H1 (cell line): ENCODE measurements around the gene SESN2. TPM values are rescaled to one million over a fixed set of nuclear protein-coding genes. Genes with fewer than 3 reads are reported as not detected.

Experiments used
- CTCF ChIA-PET: fragments of 300-600 bp; sonication (Branson Sonifier 250); formaldehyde crosslinking; loops from one replicate; lab custom pipeline; 2021; ENCODE audit not compliant: partially characterized antibody; lab: Charles Lee
- POLR2A ChIA-PET: fragments of 300-600 bp; sonication (Branson Sonifier 250); formaldehyde crosslinking; loops from one replicate; lab custom pipeline; 2021; ENCODE audit warnings: inconsistent platforms; ENCODE audit not compliant: partially characterized antibody; lab: Charles Lee
- DNase-seq, 2 experiments: peaks; one replicate each; pipeline versions ENCODE4 v3.0.0 to v3.0.0-alpha.2; 2010 to 2022; ENCODE audit warnings: low spot score in 2 of 2, low read depth in 1 of 2, mixed read lengths in 1 of 2
- FAIRE-seq: peaks from 2 replicates; lab custom pipeline; 2011; peaks lifted over from hg19 to GRCh38; lab: Jason Lieb, UNC
- H2AFZ ChIP-seq: 2 replicates; pipeline ENCODE4 v1.8.1; 2012; ENCODE audit warnings: low read length, inconsistent platforms
- H2AK5ac ChIP-seq: 2 replicates; pipeline ENCODE4 v1.6.1; 2013; ENCODE audit warnings: low read depth, low read length
- H2BK120ac ChIP-seq: replicated peaks from 2 replicates; pipeline ENCODE3; 2013; ENCODE audit warnings: low read depth, low read length, inconsistent platforms
- H2BK12ac ChIP-seq: 2 replicates; pipeline ENCODE4 v1.6.1; 2013; ENCODE audit warnings: low read depth, low read length
- H2BK15ac ChIP-seq: 2 replicates; pipeline ENCODE4 v1.6.1; 2013; ENCODE audit warnings: low read length
- H2BK20ac ChIP-seq: 2 replicates; pipeline ENCODE4 v1.6.1; 2013; ENCODE audit warnings: low read length
- H2BK5ac ChIP-seq: 2 replicates; pipeline ENCODE4 v1.6.1; 2013; ENCODE audit warnings: low read depth, low read length
- H3K14ac ChIP-seq: 2 replicates; pipeline ENCODE4 v1.6.1; 2013; ENCODE audit warnings: inconsistent platforms; ENCODE audit not compliant: insufficient read length
- H3K18ac ChIP-seq: 2 replicates; pipeline ENCODE4 v1.6.1; 2013; ENCODE audit warnings: low read length; ENCODE audit errors: extremely low read depth
- H3K23ac ChIP-seq: 2 replicates; pipeline ENCODE4 v1.6.1; 2013; ENCODE audit warnings: inconsistent platforms; ENCODE audit not compliant: insufficient read length
- H3K23me2 ChIP-seq: 2 replicates; pipeline ENCODE4 v1.6.1; 2013; ENCODE audit warnings: low read depth, low read length
- H3K27ac ChIP-seq: 2 replicates; pipeline ENCODE4 v1.6.1; 2011; ENCODE audit warnings: low read depth, low read length, inconsistent platforms
- H3K27me3 ChIP-seq, 4 experiments: replicated peaks in 1 of 4; 1 replicate in 1 of 4; 2 replicates in 3 of 4; pipeline versions ENCODE4 v1.6.1 to v1.8.1; 2011 to 2013; ENCODE audit warnings: low read length in 3 of 4, mild to moderate bottlenecking in 3 of 4, inconsistent platforms in 2 of 4, mixed read lengths in 2 of 4, moderate library complexity in 1 of 4; ENCODE audit not compliant: control insufficient read depth in 3 of 4, insufficient read depth in 3 of 4; ENCODE audit errors: extremely low read depth in 1 of 4
- H3K36me3 ChIP-seq, 4 experiments: 2 replicates each; pipeline versions ENCODE4 v1.6.1 to v1.8.1; 2011 to 2013; ENCODE audit warnings: mild to moderate bottlenecking in 4 of 4, low read length in 3 of 4, moderate library complexity in 2 of 4, control low read depth in 1 of 4, inconsistent platforms in 1 of 4; ENCODE audit not compliant: insufficient read depth in 4 of 4, control insufficient read depth in 2 of 4
- H3K4ac ChIP-seq: replicated peaks from 2 replicates; pipeline ENCODE3; 2013; ENCODE audit warnings: low read length, low read depth, mixed read lengths, inconsistent platforms; ENCODE audit not compliant: insufficient read length
- H3K4me1 ChIP-seq, 4 experiments: replicated peaks in 1 of 4; 1 replicate in 1 of 4; 2 replicates in 3 of 4; pipeline versions ENCODE4 v1.6.1 to v1.8.1; 2011 to 2013; ENCODE audit warnings: low read length in 3 of 4, inconsistent platforms in 2 of 4, mixed read lengths in 1 of 4; ENCODE audit not compliant: insufficient read depth in 4 of 4, control insufficient read depth in 3 of 4
- H3K4me2 ChIP-seq, 2 experiments: 2 replicates each; pipeline versions ENCODE4 v1.6.1 to v1.8.1; 2011 to 2013; ENCODE audit warnings: low read depth in 2 of 2, low read length in 2 of 2, control low read depth in 1 of 2, inconsistent platforms in 1 of 2, mild to moderate bottlenecking in 1 of 2; ENCODE audit not compliant: insufficient read depth in 1 of 2
- H3K4me3 ChIP-seq, 4 experiments: fragments of 200-600, 300-600 bp in 1 of 4; sonication (generic), shearing (Covaris generic), sonication (Bioruptor Twin) in 1 of 4; 2 replicates each; pipeline versions ENCODE4 v1.5.1 to v1.8.1; 2011 to 2016; ENCODE audit warnings: low read length in 4 of 4, low read depth in 3 of 4, control low read depth in 2 of 4, inconsistent platforms in 2 of 4, mild to moderate bottlenecking in 2 of 4, mixed read lengths in 1 of 4, moderate library complexity in 1 of 4; ENCODE audit not compliant: insufficient read depth in 2 of 4; ENCODE audit errors: extremely low read depth in 1 of 4
- H3K56ac ChIP-seq: replicated peaks from 2 replicates; pipeline ENCODE3; 2013; ENCODE audit warnings: low read depth, mild to moderate bottlenecking, mixed read lengths, low read length, inconsistent platforms; ENCODE audit not compliant: insufficient read length
- H3K79me1 ChIP-seq: 2 replicates; pipeline ENCODE4 v1.6.1; 2013; ENCODE audit warnings: low read depth, low read length, control low read depth
- H3K79me2 ChIP-seq, 2 experiments: 2 replicates each; pipeline versions ENCODE4 v1.6.1 to v1.8.1; 2012 to 2013; ENCODE audit warnings: low read length in 2 of 2, mild to moderate bottlenecking in 2 of 2, inconsistent platforms in 1 of 2; ENCODE audit not compliant: insufficient read depth in 2 of 2, control insufficient read depth in 1 of 2
- H3K9ac ChIP-seq, 4 experiments: replicated peaks in 1 of 4; 1 replicate in 1 of 4; 2 replicates in 3 of 4; pipeline versions ENCODE4 v1.6.1 to v1.8.1; 2011 to 2013; ENCODE audit warnings: low read depth in 3 of 4, low read length in 3 of 4, control low read depth in 2 of 4, mild to moderate bottlenecking in 2 of 4, moderate library complexity in 2 of 4, inconsistent platforms in 1 of 4; ENCODE audit errors: extremely low read depth in 1 of 4
- H3K9me3 ChIP-seq, 2 experiments: 2 replicates each; pipeline versions ENCODE4 v1.6.1 to v1.8.1; 2012 to 2013; ENCODE audit warnings: mild to moderate bottlenecking in 2 of 2, moderate library complexity in 2 of 2, control low read depth in 1 of 2, inconsistent platforms in 1 of 2, low read depth in 1 of 2, low read length in 1 of 2, mixed read lengths in 1 of 2; ENCODE audit not compliant: insufficient read depth in 2 of 2
- H4K20me1 ChIP-seq, 2 experiments: replicated peaks in 1 of 2; 2 replicates each; pipeline versions ENCODE3 to v1.8.1; 2011 to 2013; ENCODE audit warnings: inconsistent platforms in 2 of 2, low read length in 2 of 2, mild to moderate bottlenecking in 1 of 2; ENCODE audit not compliant: insufficient read depth in 2 of 2, control insufficient read depth in 1 of 2
- H4K5ac ChIP-seq: 2 replicates; pipeline ENCODE4 v1.6.1; 2013; ENCODE audit warnings: low read length, low read depth, mixed read lengths, inconsistent platforms; ENCODE audit not compliant: insufficient read length
- H4K8ac ChIP-seq: 2 replicates; pipeline ENCODE4 v1.8.0; 2013; ENCODE audit warnings: mild to moderate bottlenecking, moderate library complexity, low read length, inconsistent platforms; ENCODE audit not compliant: insufficient read depth; ENCODE audit errors: extremely low read depth
- H4K91ac ChIP-seq: replicated peaks from 2 replicates; pipeline ENCODE3; 2013; ENCODE audit warnings: low read length, mixed read lengths, inconsistent platforms; ENCODE audit not compliant: insufficient read length
- BRCA1 ChIP-seq: IDR thresholded peaks from 2 replicates; pipeline ENCODE4 v1.6.1; 2012; ENCODE audit warnings: low read depth, low read length, improper control_type of control experiment
- CBX8 ChIP-seq: fragments of 300-800, 300-1000 bp; sonication (generic); IDR thresholded peaks from 2 replicates; pipeline ENCODE4 v1.7.1; 2016; ENCODE audit warnings: low read depth, low read length, borderline replicate concordance
- CEBPB ChIP-seq: IDR thresholded peaks from 2 replicates; pipeline ENCODE4 v1.6.1; 2012; ENCODE audit warnings: low read depth, low read length
- CTBP2 ChIP-seq: IDR thresholded peaks from 2 replicates; pipeline ENCODE4 v1.7.0; 2011; ENCODE audit warnings: borderline replicate concordance, mild to moderate bottlenecking, moderate library complexity, mixed read lengths, low read length; ENCODE audit not compliant: insufficient read depth, insufficient read length
- JUN ChIP-seq: IDR thresholded peaks from 2 replicates; pipeline ENCODE4 v1.6.1; 2011; ENCODE audit warnings: low read depth, mild to moderate bottlenecking, improper control_type of control experiment, low read length
- KDM1A ChIP-seq: fragments of 200-600, 300-600 bp; sonication (generic); IDR thresholded peaks from 2 replicates; pipeline ENCODE4 v1.7.1; 2016; ENCODE audit warnings: mild to moderate bottlenecking, low read length, borderline replicate concordance
- MAFK ChIP-seq: IDR thresholded peaks from 2 replicates; pipeline ENCODE4 v1.6.1; 2012; ENCODE audit warnings: low read depth, mild to moderate bottlenecking, improper control_type of control experiment, low read length
- RBBP5 ChIP-seq: IDR thresholded peaks from 2 replicates; pipeline ENCODE4 v1.7.1; 2012; ENCODE audit warnings: low read depth, mild to moderate bottlenecking, inconsistent platforms, low read length, moderate library complexity, borderline replicate concordance
- RNF2 ChIP-seq: fragments of 200-900, 300-1000 bp; sonication (generic); IDR thresholded peaks from 2 replicates; pipeline ENCODE4 v1.7.1; 2016; ENCODE audit warnings: borderline replicate concordance, low read depth, mild to moderate bottlenecking, antibody characterized with exemption, low read length; ENCODE audit not compliant: poor library complexity, severe bottlenecking; ENCODE audit errors: missing control alignments
- RXRA ChIP-seq: IDR thresholded peaks from 2 replicates; pipeline ENCODE4 v1.6.1; 2011; ENCODE audit warnings: low read depth, mild to moderate bottlenecking, low read length, moderate library complexity; ENCODE audit not compliant: insufficient read depth
- SIRT6 ChIP-seq: IDR thresholded peaks from one replicate; pipeline ENCODE4 v1.7.1; 2012; ENCODE audit warnings: low read length, inconsistent platforms
- TAF1 ChIP-seq: IDR thresholded peaks from 2 replicates; pipeline ENCODE4 v1.6.1; 2011; ENCODE audit warnings: mild to moderate bottlenecking, low read depth, low read length
- TCF12 ChIP-seq: IDR thresholded peaks from 2 replicates; pipeline ENCODE4 v1.6.1; 2011; ENCODE audit warnings: low read depth, mild to moderate bottlenecking, low read length
- WGBS, 2 experiments: shearing (Covaris generic) in 1 of 2; methylation state at CpG; one replicate each; pipeline versions ENCODE4 v1.1.6 to v1.1.7; 2013 to 2015; ENCODE audit warnings: low lambda C conversion rate in 2 of 2, mixed read lengths in 2 of 2, inconsistent platforms in 1 of 2, low coverage in 1 of 2, missing lambda C conversion rate in 1 of 2; ENCODE audit not compliant: insufficient replicate concordance in 2 of 2, insufficient coverage in 1 of 2, insufficient read length in 1 of 2; ENCODE audit errors: extremely low coverage in 1 of 2, missing lambda C conversion rate in 1 of 2; 5-methylcytosine and 5-hydroxymethylcytosine counted together
- polyA plus RNA-seq, 7 experiments: library from polyadenylated mRNA; depleted of rRNA in 3 of 7; stranded (reverse) in 5 of 7; unstranded in 2 of 7; fragments of >200 nt in 5 of 7; fragments of 200-250 nt in 2 of 7; gene quantifications; 1 replicate in 5 of 7; 2 replicates in 1 of 7; 4 replicates in 1 of 7; pipeline versions ENCODE4 v1.2.1 to v1.2.3, GENCODE V29; 2011 to 2013; ENCODE audit warnings: missing spikeins in 2 of 7, mixed read lengths in 2 of 7
- total RNA-seq: library from RNA; stranded (reverse); fragmentation: NEBNext Ultra II Directional; extraction: Animal tissue kit (Norgen Biotek cat#: 25700); gene quantifications from 2 replicates; pipeline ENCODE4 v1.2.1, GENCODE V29; 2021
- TF ChIP-seq, protein P1 (sequence below): IDR thresholded peaks from 2 replicates; pipeline ENCODE4 v1.6.1; 2012; ENCODE audit warnings: inconsistent platforms

Gene SESN2
- total and polyA plus RNA-seq, 2 of the 8 experiments (the other 6 are each of a cell fraction or from before 2014, with no cell fraction given) = 25.1 to 33.0 TPM

DNA sequence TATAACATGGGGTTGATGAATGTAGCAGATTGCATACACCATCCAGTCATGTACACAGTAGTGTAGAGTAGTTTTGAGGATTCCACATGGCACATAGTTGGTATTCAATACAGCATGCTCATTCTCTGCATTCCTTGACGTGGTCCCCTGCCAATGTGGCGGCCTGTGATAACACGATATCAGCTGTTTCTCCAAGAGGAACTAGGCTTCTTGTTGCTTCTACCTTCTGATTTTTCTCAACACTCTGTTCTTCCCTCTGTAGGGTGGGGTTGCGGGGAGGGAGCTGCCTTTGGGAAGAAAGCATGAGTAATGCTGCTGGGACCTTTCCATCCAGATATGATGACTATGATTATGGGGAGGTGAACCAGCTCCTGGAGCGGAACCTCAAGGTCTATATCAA, 19.4 kb downstream of the SESN2 start:
- H3K27me3 ChIP-seq = no peaks in the 10 kb centered on the region
- no peak overlapping the region for H3K56ac ChIP-seq
- WGBS, 2 experiments = 93% methylated on average over 5 of the region's 5 CpGs; no CpG with 5 or more reads in 1 of the 2 experiments
- H4K5ac ChIP-seq = no peak overlapping the region
- no peak overlapping the region for H3K4ac ChIP-seq
- no peak overlapping the region for H2BK15ac ChIP-seq
- no peak overlapping the region for H2BK12ac ChIP-seq
- H4K20me1 ChIP-seq = peaks cover 0 to 5% of the 10 kb centered on the region in 2 experiments
- no peak overlapping the region for H3K18ac ChIP-seq
- H4K8ac ChIP-seq = no peak overlapping the region
- no peak for DNase-seq
- H3K79me2 ChIP-seq = no peaks in the 10 kb centered on the region
- H3K4me3 ChIP-seq = no peak overlapping the region
- H3K27ac ChIP-seq = no peak overlapping the region
- no peak overlapping the region for H2AK5ac ChIP-seq
- no peak overlapping the region for H4K91ac ChIP-seq
- H3K9ac ChIP-seq = no peak overlapping the region
- peaks cover 31 to 81% (median 55%) of the 10 kb centered on the region in 4 experiments for H3K36me3 ChIP-seq
- no peak overlapping the region for H3K23ac ChIP-seq
- H2BK5ac ChIP-seq = no peak overlapping the region
- H3K4me1 ChIP-seq = no peaks in the 10 kb centered on the region
- H3K23me2 ChIP-seq = no peaks in the 10 kb centered on the region
- H2BK120ac ChIP-seq = no peak overlapping the region
- H3K9me3 ChIP-seq = no peaks in the 10 kb centered on the region
- CTCF ChIA-PET = interaction anchor here (1.2 to 2.7 kb wide), 3 partner anchors 10 to 49 kb away, joined by 5 to 9 read pairs (median 5); no protein-coding TSS in a partner anchor
- no peak overlapping the region for H3K14ac ChIP-seq
- no peak overlapping the region for H2AFZ ChIP-seq
- H3K79me1 ChIP-seq = no peaks in the 10 kb centered on the region
- no peak for FAIRE-seq
- no peak overlapping the region for H2BK20ac ChIP-seq
- H3K4me2 ChIP-seq = no peak overlapping the region
- POLR2A ChIA-PET = interaction anchor here (0.6 to 20.8 kb wide), 2 partner anchors 14 to 227 kb away, joined by 3 to 324 read pairs; partner anchors contain the start of genes RCC1 and SESN2
- TF ChIP-seq MAFK (no peak), JUN (no peak), CBX8 (no peak), CEBPB (no peak), RBBP5 (no peak), RXRA (no peak), CTBP2 (no peak), TAF1 (no peak), BRCA1 (no peak), SIRT6 (no peak), TCF12 (no peak), RNF2 (no peak), KDM1A (no peak)
- TF ChIP-seq, protein P1, sequence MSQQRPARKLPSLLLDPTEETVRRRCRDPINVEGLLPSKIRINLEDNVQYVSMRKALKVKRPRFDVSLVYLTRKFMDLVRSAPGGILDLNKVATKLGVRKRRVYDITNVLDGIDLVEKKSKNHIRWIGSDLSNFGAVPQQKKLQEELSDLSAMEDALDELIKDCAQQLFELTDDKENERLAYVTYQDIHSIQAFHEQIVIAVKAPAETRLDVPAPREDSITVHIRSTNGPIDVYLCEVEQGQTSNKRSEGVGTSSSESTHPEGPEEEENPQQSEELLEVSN = no peak
